C4-2B (cell line): Measurements from ENCODE around the gene PGM1.

ENCODE experiments used
- ZFX ChIP-seq: fragments of 450-650 bp; IDR thresholded peaks from 2 replicates; pipeline ENCODE4 v1.6.1; 2017
- TF ChIP-seq, protein P1 (sequence below): fragments of 450-650 bp; conservative IDR thresholded peaks from 2 replicates; pipeline ENCODE4 v1.5.1; 2017; ENCODE audit warnings: mild to moderate bottlenecking

DNA sequence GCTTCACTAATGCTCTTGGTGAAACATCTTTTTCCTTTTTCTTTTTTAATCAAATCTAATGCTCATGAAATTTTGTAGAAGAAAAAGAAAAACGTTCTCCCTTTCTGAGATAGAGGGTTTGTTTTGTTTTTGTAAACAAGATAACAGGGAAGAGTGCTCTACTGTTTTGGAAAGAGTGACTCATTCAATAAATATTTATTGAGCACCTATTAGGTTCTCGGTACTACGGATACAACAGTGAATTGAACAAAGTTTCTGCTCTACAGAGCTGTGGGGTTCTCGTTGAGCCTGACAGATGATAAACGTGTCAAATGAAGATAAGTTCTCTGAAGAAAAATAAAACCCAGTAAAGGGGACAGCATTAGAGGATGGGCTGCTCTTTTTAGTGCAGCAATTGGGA lies 7.0 kb downstream of the PGM1 start:
- TF ChIP-seq, protein P1, sequence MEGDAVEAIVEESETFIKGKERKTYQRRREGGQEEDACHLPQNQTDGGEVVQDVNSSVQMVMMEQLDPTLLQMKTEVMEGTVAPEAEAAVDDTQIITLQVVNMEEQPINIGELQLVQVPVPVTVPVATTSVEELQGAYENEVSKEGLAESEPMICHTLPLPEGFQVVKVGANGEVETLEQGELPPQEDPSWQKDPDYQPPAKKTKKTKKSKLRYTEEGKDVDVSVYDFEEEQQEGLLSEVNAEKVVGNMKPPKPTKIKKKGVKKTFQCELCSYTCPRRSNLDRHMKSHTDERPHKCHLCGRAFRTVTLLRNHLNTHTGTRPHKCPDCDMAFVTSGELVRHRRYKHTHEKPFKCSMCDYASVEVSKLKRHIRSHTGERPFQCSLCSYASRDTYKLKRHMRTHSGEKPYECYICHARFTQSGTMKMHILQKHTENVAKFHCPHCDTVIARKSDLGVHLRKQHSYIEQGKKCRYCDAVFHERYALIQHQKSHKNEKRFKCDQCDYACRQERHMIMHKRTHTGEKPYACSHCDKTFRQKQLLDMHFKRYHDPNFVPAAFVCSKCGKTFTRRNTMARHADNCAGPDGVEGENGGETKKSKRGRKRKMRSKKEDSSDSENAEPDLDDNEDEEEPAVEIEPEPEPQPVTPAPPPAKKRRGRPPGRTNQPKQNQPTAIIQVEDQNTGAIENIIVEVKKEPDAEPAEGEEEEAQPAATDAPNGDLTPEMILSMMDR = no peak
- no peak for TF ChIP-seq ZFX
